ENCODE data around the gene MASP1.

MASP1 gene

GRCh38 chr3:187271582-187271981, 20.0 kb downstream of the MASP1 start:
- Histone ChIP-seq H3K4me3 (ENCODE audit: low read depth, low read length, poor library complexity, severe bottlenecking) (no peak overlapping the region), H3K4me2 (ENCODE audit: low read length) (no peak overlapping the region), H3K36me3 (ENCODE audit: insufficient read depth, low read length) (no peaks in the 10 kb centered on the region; the same call in 1 of the 2 replicates), H4K20me1 (ENCODE audit: insufficient read depth, low read length) (no peaks in the 10 kb centered on the region), H3K27ac (ENCODE audit: low read depth, low read length, poor library complexity, severe bottlenecking) (no peak overlapping the region), H3F3A (ENCODE audit: insufficient read depth, low read length) (no peaks in the 10 kb centered on the region), H3K9me2 (ENCODE audit: low read depth, low read length) (no peaks in the 10 kb centered on the region), H3K9ac (ENCODE audit: low read length) (no peak overlapping the region), H3K9me3 (ENCODE audit: low read length) (peaks cover 13% of the 10 kb centered on the region; the same call in 1 of the 2 replicates), H2AFZ (ENCODE audit: low read length) (no peak overlapping the region), H3K4me1 (ENCODE audit: insufficient read depth, low read length, severe bottlenecking) (no peaks in the 10 kb centered on the region), H3K27me3 (ENCODE audit: insufficient read depth, low read length) (peaks cover 13% of the 10 kb centered on the region; the same call in 1 of the 2 replicates), H3K79me2 (ENCODE audit: insufficient read depth, low read length) (no peaks in the 10 kb centered on the region)
- TF ChIP-seq EZH2 (IDR thresholded peaks at IDR 0.05; ENCODE audit: borderline replicate concordance, low read length) (no peak), CTCF (IDR thresholded peaks at IDR 0.05; ENCODE audit: low read length) (no peak)

GRCh38 chr3:187269486-187269885, 22.1 kb downstream of the MASP1 start:
- Histone ChIP-seq H3K9me3 (ENCODE audit: low read length) (peaks cover 13% of the 10 kb centered on the region; the same call in 1 of the 2 replicates), H3K27ac (ENCODE audit: low read depth, low read length, poor library complexity, severe bottlenecking) (no peak overlapping the region), H3K27me3 (ENCODE audit: insufficient read depth, low read length) (peaks cover 13% of the 10 kb centered on the region; the same call in 1 of the 2 replicates), H3K4me2 (ENCODE audit: low read length) (no peak overlapping the region), H3K9ac (ENCODE audit: low read length) (no peak overlapping the region), H3K4me1 (ENCODE audit: insufficient read depth, low read length, severe bottlenecking) (no peaks in the 10 kb centered on the region), H3K36me3 (ENCODE audit: insufficient read depth, low read length) (no peaks in the 10 kb centered on the region; the same call in 1 of the 2 replicates), H3K79me2 (ENCODE audit: insufficient read depth, low read length) (no peaks in the 10 kb centered on the region), H3F3A (ENCODE audit: insufficient read depth, low read length) (no peaks in the 10 kb centered on the region), H2AFZ (ENCODE audit: low read length) (no peak overlapping the region), H4K20me1 (ENCODE audit: insufficient read depth, low read length) (no peaks in the 10 kb centered on the region), H3K4me3 (ENCODE audit: low read depth, low read length, poor library complexity, severe bottlenecking) (no peak overlapping the region), H3K9me2 (ENCODE audit: low read depth, low read length) (no peaks in the 10 kb centered on the region)
- TF ChIP-seq EZH2 (IDR thresholded peaks at IDR 0.05; ENCODE audit: borderline replicate concordance, low read length) (no peak), CTCF (IDR thresholded peaks at IDR 0.05; ENCODE audit: low read length) (no peak)

DNA sequence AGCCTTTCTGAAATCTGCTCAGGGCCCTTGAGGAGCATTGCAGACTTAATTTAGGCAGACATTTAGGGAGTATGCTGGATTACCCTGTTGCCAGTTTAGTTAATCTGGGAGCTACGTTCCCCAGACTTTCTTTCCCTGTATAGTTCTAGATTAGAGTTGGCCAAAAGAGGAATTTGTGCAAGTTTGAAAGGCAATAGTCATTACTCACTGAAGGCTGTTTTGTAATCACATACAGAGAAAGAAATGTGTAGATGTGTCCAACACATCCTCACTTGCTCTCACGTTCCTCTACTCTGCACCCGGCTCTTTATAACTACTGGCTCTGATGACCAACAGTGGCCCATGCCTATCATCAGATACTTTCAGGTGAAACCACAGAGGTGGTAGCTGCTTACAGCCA, 24.2 kb downstream of the MASP1 start:
- Histone ChIP-seq H3F3A (ENCODE audit: insufficient read depth, low read length) (no peaks in the 10 kb centered on the region), H2AFZ (ENCODE audit: low read length) (no peak overlapping the region), H3K4me1 (ENCODE audit: insufficient read depth, low read length, severe bottlenecking) (no peaks in the 10 kb centered on the region), H3K79me2 (ENCODE audit: insufficient read depth, low read length) (no peaks in the 10 kb centered on the region), H4K20me1 (ENCODE audit: insufficient read depth, low read length) (no peaks in the 10 kb centered on the region), H3K9ac (ENCODE audit: low read length) (no peak overlapping the region), H3K4me2 (ENCODE audit: low read length) (no peak overlapping the region), H3K9me3 (ENCODE audit: low read length) (peaks cover 13% of the 10 kb centered on the region; the same call in 1 of the 2 replicates), H3K27ac (ENCODE audit: low read depth, low read length, poor library complexity, severe bottlenecking) (no peak overlapping the region), H3K4me3 (ENCODE audit: low read depth, low read length, poor library complexity, severe bottlenecking) (no peak overlapping the region), H3K9me2 (ENCODE audit: low read depth, low read length) (no peaks in the 10 kb centered on the region), H3K27me3 (ENCODE audit: insufficient read depth, low read length) (peaks cover 13% of the 10 kb centered on the region; the same call in 1 of the 2 replicates), H3K36me3 (ENCODE audit: insufficient read depth, low read length) (no peaks in the 10 kb centered on the region; the same call in 1 of the 2 replicates)
- TF ChIP-seq CTCF (IDR thresholded peaks at IDR 0.05; ENCODE audit: low read length), result no peak
- TF ChIP-seq EZH2 (IDR thresholded peaks at IDR 0.05; ENCODE audit: borderline replicate concordance, low read length), result no peak
